H9 (cell line): Measurements from ENCODE around the gene STON2. TPM values are rescaled to one million over a fixed set of nuclear protein-coding genes. Genes with fewer than 3 reads are reported as not detected.

Source experiments
- DNase-seq: peaks from one replicate; pipeline ENCODE4 v3.0.0-alpha.2; 2017
- H2AFZ ChIP-seq: one replicate; pipeline ENCODE4 v1.6.1; 2013; ENCODE audit warnings: mild to moderate bottlenecking, low read length, control low read depth, moderate library complexity
- H2AK5ac ChIP-seq: 2 replicates; pipeline ENCODE4 v1.6.1; 2013; ENCODE audit warnings: low read length, control low read depth, mixed read lengths; ENCODE audit not compliant: insufficient read length
- H2BK120ac ChIP-seq: one replicate; pipeline ENCODE4 v1.6.1; 2013; ENCODE audit warnings: low read depth, mild to moderate bottlenecking, low read length, control low read depth, inconsistent platforms; ENCODE audit not compliant: poor library complexity, severe bottlenecking
- H2BK12ac ChIP-seq: 2 replicates; pipeline ENCODE4 v1.6.1; 2013; ENCODE audit warnings: low read length, control low read depth, mixed read lengths, low read depth; ENCODE audit not compliant: insufficient read length
- H2BK15ac ChIP-seq: 2 replicates; pipeline ENCODE4 v1.6.1; 2013; ENCODE audit warnings: low read depth, low read length, control low read depth
- H2BK20ac ChIP-seq: one replicate; pipeline ENCODE4 v1.6.1; 2013; ENCODE audit warnings: low read depth, mild to moderate bottlenecking, low read length, control low read depth, inconsistent platforms; ENCODE audit not compliant: poor library complexity, severe bottlenecking
- H2BK5ac ChIP-seq: 2 replicates; pipeline ENCODE4 v1.6.1; 2013; ENCODE audit warnings: low read length, control low read depth, mixed read lengths; ENCODE audit not compliant: insufficient read length
- H3K14ac ChIP-seq: 2 replicates; pipeline ENCODE4 v1.6.1; 2013; ENCODE audit warnings: low read length, control low read depth; ENCODE audit not compliant: insufficient read depth
- H3K18ac ChIP-seq: 2 replicates; pipeline ENCODE4 v1.6.1; 2013; ENCODE audit warnings: low read depth, mild to moderate bottlenecking, mixed read lengths, low read length, control low read depth; ENCODE audit not compliant: insufficient read length
- H3K23ac ChIP-seq: 2 replicates; pipeline ENCODE4 v1.6.1; 2013; ENCODE audit warnings: low read length, control low read depth, mixed read lengths, low read depth; ENCODE audit not compliant: insufficient read length
- H3K23me2 ChIP-seq: 2 replicates; pipeline ENCODE4 v1.6.1; 2013; ENCODE audit warnings: low read depth, mild to moderate bottlenecking, mixed read lengths, low read length, control low read depth; ENCODE audit not compliant: insufficient read length, poor library complexity, severe bottlenecking
- H3K27ac ChIP-seq: 2 replicates; pipeline ENCODE4 v1.5.1; 2013; ENCODE audit warnings: low read length, control low read depth, mixed read lengths, low read depth; ENCODE audit not compliant: insufficient read length
- H3K27me3 ChIP-seq: 2 replicates; pipeline ENCODE4 v1.6.1; 2013; ENCODE audit warnings: low read length, control low read depth, inconsistent platforms; ENCODE audit not compliant: insufficient read depth
- H3K4ac ChIP-seq: 2 replicates; pipeline ENCODE4 v1.6.1; 2013; ENCODE audit warnings: low read depth, mild to moderate bottlenecking, control low read depth, inconsistent platforms, low read length, moderate library complexity
- H3K4me1 ChIP-seq: 2 replicates; pipeline ENCODE4 v1.6.1; 2013; ENCODE audit warnings: low read length, control low read depth, inconsistent platforms; ENCODE audit not compliant: insufficient read depth
- H3K4me2 ChIP-seq: 2 replicates; pipeline ENCODE4 v1.6.1; 2013; ENCODE audit warnings: low read length, control low read depth, mixed read lengths; ENCODE audit not compliant: insufficient read length, insufficient read depth
- H3K56ac ChIP-seq: 2 replicates; pipeline ENCODE4 v1.6.1; 2013; ENCODE audit warnings: low read depth, mild to moderate bottlenecking, mixed read lengths, low read length, control low read depth; ENCODE audit not compliant: insufficient read length
- H3K79me1 ChIP-seq: 2 replicates; pipeline ENCODE4 v1.6.1; 2013; ENCODE audit warnings: low read depth, mild to moderate bottlenecking, moderate library complexity, low read length, control low read depth, inconsistent platforms; ENCODE audit not compliant: insufficient read depth, poor library complexity, severe bottlenecking
- H3K79me2 ChIP-seq: 2 replicates; pipeline ENCODE4 v1.6.1; 2013; ENCODE audit warnings: low read length, control low read depth, inconsistent platforms; ENCODE audit not compliant: insufficient read depth
- H3K9ac ChIP-seq: 2 replicates; pipeline ENCODE4 v1.6.1; 2013; ENCODE audit warnings: low read length, control low read depth, mixed read lengths; ENCODE audit not compliant: insufficient read length; ENCODE audit errors: extremely low read depth
- H3K9me3 ChIP-seq: one replicate; pipeline ENCODE4 v1.6.1; 2013; ENCODE audit warnings: low read depth, low read length, inconsistent platforms; ENCODE audit not compliant: control insufficient read depth
- H3T11ph ChIP-seq: one replicate; pipeline ENCODE4 v1.6.1; 2013; ENCODE audit warnings: mild to moderate bottlenecking, low read length, control low read depth, inconsistent platforms
- H4K20me1 ChIP-seq: one replicate; pipeline ENCODE4 v1.6.1; 2013; ENCODE audit not compliant: control insufficient read depth, insufficient read length, insufficient read depth
- H4K5ac ChIP-seq: 2 replicates; pipeline ENCODE4 v1.6.1; 2013; ENCODE audit warnings: low read depth, mild to moderate bottlenecking, mixed read lengths, low read length, control low read depth; ENCODE audit not compliant: insufficient read length
- H4K8ac ChIP-seq: replicated peaks from 2 replicates; pipeline ENCODE4 v1.6.1; 2013; ENCODE audit warnings: low read length, control low read depth, mixed read lengths, low read depth; ENCODE audit not compliant: insufficient read length
- H4K91ac ChIP-seq: 2 replicates; pipeline ENCODE4 v1.6.1; 2013; ENCODE audit warnings: low read depth, mild to moderate bottlenecking, moderate library complexity, mixed read lengths, low read length, control low read depth; ENCODE audit not compliant: insufficient read length
- H3K27ac Mint-ChIP-seq, 3 experiments: 2 replicates in 2 of 3; 3 replicates in 1 of 3; pipeline ENCODE4 v1.8.0; 2020 to 2021; ENCODE audit warnings: mixed read lengths in 3 of 3, mild to moderate bottlenecking in 1 of 3, moderate library complexity in 1 of 3
- H3K27me3 Mint-ChIP-seq: 2 replicates; pipeline ENCODE4 v1.8.0; 2021; ENCODE audit warnings: low read depth, mild to moderate bottlenecking, moderate library complexity, mixed read lengths
- H3K36me3 Mint-ChIP-seq, 3 experiments: 2 replicates in 2 of 3; 3 replicates in 1 of 3; pipeline ENCODE4 v1.8.0; 2020 to 2021; ENCODE audit warnings: low read depth in 3 of 3, mixed read lengths in 3 of 3; ENCODE audit not compliant: insufficient read depth in 1 of 3
- H3K4me1 Mint-ChIP-seq, 2 experiments: 2 replicates each; pipeline ENCODE4 v1.8.0; 2020; ENCODE audit warnings: mixed read lengths in 2 of 2
- H3K4me3 Mint-ChIP-seq, 2 experiments: 2 replicates in 1 of 2; 3 replicates in 1 of 2; pipeline ENCODE4 v1.8.0; 2020 to 2021; ENCODE audit warnings: mild to moderate bottlenecking in 2 of 2, mixed read lengths in 2 of 2, moderate library complexity in 1 of 2
- H3K9me3 Mint-ChIP-seq, 2 experiments: 2 replicates in 1 of 2; 3 replicates in 1 of 2; pipeline ENCODE4 v1.8.0; 2020; ENCODE audit warnings: mild to moderate bottlenecking in 2 of 2, mixed read lengths in 2 of 2, moderate library complexity in 1 of 2
- CTCF ChIP-seq: fragments of 200-600 bp; sonication (generic); conservative IDR thresholded peaks from 3 replicates; pipeline ENCODE4 v1.8.0; 2021; ENCODE audit warnings: antibody characterized with exemption, mild to moderate bottlenecking
- WGBS: extraction: QIAGEN DNeasy Blood & Tissue Kit; methylation state at CpG from one replicate; pipeline ENCODE4 v1.1.7; 2013; ENCODE audit warnings: missing lambda C conversion rate, low lambda C conversion rate, mixed read lengths; ENCODE audit not compliant: insufficient read length; ENCODE audit errors: extremely low coverage; 5-methylcytosine and 5-hydroxymethylcytosine counted together
- total RNA-seq: library from RNA; stranded (reverse); gene quantifications from 2 replicates; pipeline ENCODE4 v1.2.1, GENCODE V29; 2021

STON2 gene
- total RNA-seq, 1 experiment from 2014 or later: 62.9 TPM

GRCh38 chr14:81311778-81312177 lies 88.3 kb downstream of the STON2 start:
- DNase-seq: no peak
- H3K18ac ChIP-seq: no peak overlapping the region
- H3K4me1 ChIP-seq: peaks cover 8% of the 10 kb centered on the region; the same call in 1 of the 2 replicates
- H4K20me1 ChIP-seq: no peaks in the 10 kb centered on the region
- no peaks in the 10 kb centered on the region for H3K27me3 ChIP-seq
- H3K27ac ChIP-seq: no peak overlapping the region
- H3K14ac ChIP-seq: no peak overlapping the region
- no peak for TF ChIP-seq CTCF
- no peak overlapping the region for H4K91ac ChIP-seq
- no peak overlapping the region for H3K4me2 ChIP-seq
- H3K9me3 Mint-ChIP-seq: peaks cover 0 to 5% of the 10 kb centered on the region in 2 experiments; a peak in 2 of 5 replicates
- H4K5ac ChIP-seq: no peak overlapping the region
- no peaks in the 10 kb centered on the region for H3K79me1 ChIP-seq
- no CpG with 5 or more reads among the region's 5 CpGs for WGBS
- no peak overlapping the region for H2BK12ac ChIP-seq
- no peak overlapping the region for H2AK5ac ChIP-seq
- no peaks in the 10 kb centered on the region for H3K9me3 ChIP-seq
- H3K56ac ChIP-seq: no peak overlapping the region
- no peak overlapping the region for H3K23ac ChIP-seq
- no peak overlapping the region for H3T11ph ChIP-seq
- H2BK5ac ChIP-seq: no peak overlapping the region
- peaks cover under 1 to 4% (median under 1%) of the 10 kb centered on the region in 3 experiments; a peak in 4 of 7 replicates for H3K36me3 Mint-ChIP-seq
- peak overlapping the region in 2 of 3 experiments; percentile 86 to 89; a peak in 5 of 7 replicates for H3K27ac Mint-ChIP-seq
- no peak overlapping the region for H4K8ac ChIP-seq
- no peaks in the 10 kb centered on the region for H3K23me2 ChIP-seq
- no peaks in the 10 kb centered on the region; the same call in 1 of the 2 replicates for H3K79me2 ChIP-seq
- H3K4me3 Mint-ChIP-seq: peak overlapping the region in 1 of 2 experiments; percentile 43; a peak in 1 of 5 replicates
- H3K4ac ChIP-seq: no peak overlapping the region
- no peak overlapping the region for H2BK20ac ChIP-seq
- H3K4me1 Mint-ChIP-seq: peaks cover 72 to 74% of the 10 kb centered on the region in 2 experiments
- H3K27me3 Mint-ChIP-seq: no peaks in the 10 kb centered on the region
- H2BK15ac ChIP-seq: no peak overlapping the region
- no peak overlapping the region for H2BK120ac ChIP-seq
- no peak overlapping the region for H2AFZ ChIP-seq
- no peak overlapping the region for H3K9ac ChIP-seq
